Stimulated activated CD4-positive, alpha-beta T cell treated with anti-CD3 and anti-CD28 coated beads, Interleukin-1b, Interleukin-23, amount 100 ng/mL, for 1 hour (primary cell): Measurements from ENCODE around the gene FLVCR2.

Experiments
- DNase-seq, 2 donors: peaks; one replicate each; pipeline ENCODE4 v3.0.0-alpha.2; 2020; ENCODE audit warnings: low read depth in 2 of 2

FLVCR2 gene

DNA sequence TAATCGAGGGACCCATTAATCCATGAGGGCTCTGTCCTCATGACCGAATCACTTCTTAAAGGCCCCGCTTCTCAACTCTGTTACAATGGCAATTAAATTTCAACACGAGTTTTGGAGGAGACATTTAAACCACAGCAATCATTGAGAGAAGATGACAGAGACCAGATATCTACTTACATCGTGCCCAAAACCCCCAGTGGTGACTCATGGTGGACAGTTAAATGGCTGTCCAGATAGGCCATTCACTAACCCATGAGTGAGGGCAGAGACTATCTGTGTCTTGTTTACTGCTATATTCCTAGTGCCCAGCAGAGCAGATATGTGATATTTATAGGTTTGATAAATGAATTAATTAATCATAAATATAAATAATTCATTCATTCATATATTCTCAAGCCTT, 20.0 kb upstream of the FLVCR2 start:
- DNase-seq = no peak

- DNase-seq = no peak
These were observed 19.4 kb upstream of the FLVCR2 start for GRCh38 chr14:75559045-75559444.

DNA sequence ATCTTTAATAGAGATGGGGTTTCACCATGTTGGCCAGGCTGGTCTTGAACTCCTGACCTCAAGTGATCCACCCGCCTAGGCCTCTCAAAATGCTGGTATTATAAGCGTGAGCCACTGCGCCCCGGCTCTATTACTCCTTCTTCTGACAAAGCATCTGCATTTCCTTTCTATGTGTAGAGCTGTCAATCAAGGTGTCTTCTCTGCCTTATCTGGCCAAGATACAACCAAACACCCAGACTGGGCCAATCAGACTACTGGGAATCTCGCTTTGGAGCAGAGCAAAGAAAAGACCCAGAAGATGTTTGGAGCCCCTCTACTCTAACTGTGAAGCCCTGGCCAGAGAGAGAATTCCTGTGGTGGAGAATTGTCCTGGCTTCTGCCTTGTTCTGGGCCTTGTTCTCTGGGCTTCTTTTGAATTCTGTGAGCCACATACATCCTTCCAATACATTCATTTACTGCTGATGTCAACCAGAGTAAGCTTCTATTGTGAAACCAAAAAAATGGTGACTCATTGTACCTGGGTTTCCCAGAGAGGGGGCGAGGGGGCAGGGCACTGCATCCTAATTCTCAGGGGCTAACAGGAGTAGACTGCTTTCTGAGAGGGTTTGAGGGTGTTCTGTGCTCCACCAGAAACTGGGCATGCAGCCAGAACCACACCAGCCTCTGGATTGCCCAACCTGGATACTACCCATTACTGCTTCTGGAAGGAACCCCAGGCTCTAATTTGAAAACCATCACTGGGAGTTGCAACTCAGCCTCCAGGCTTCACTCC, 18.8 kb upstream of the FLVCR2 start:
- DNase-seq = no peak

- no peak for DNase-seq
These were observed 17.4 kb upstream of the FLVCR2 start for GRCh38 chr14:75561013-75561432.

GRCh38 chr14:75562089-75562488, 16.3 kb upstream of the FLVCR2 start:
- no peak for DNase-seq

DNA sequence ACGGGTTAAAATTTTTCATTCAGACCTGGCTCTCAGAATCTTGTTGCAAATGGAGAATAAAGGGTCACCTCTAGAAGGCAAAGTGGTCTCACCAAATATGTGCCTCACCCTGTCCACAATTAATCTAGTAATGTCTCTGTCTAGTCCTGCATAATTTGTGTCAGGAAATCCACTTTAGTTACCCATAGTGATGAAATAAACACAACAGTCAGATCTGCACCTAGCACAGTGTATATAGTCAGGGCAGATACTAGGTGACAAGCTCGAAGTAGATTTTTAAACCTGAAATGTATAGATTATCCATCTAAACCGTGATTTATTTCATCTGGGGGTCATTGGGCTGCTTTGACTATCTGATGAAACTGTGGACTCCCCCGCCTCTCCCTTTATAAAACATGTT, 15.9 kb upstream of the FLVCR2 start:
- DNase-seq = no peak

DNA sequence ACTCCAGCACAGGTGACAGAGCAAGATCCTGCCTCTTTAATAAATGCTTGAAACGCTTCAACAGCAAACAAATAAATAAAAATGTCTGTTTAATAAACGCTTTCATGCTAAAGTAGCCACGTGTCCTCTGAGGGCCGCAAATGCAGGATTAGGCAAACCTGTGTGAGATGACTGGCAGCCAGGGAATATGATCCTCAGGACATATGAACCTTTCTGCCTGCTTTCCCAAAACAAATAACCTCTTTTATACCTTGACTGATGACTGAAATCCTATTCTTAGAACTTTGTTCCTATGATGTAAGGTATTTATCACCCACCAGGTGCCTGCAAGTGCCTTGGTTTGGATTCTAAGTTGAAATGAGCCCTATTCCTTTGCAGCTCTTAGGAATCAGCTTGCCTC, 14.5 kb upstream of the FLVCR2 start:
- DNase-seq = no peak

GRCh38 chr14:75565056-75565455, 13.4 kb upstream of the FLVCR2 start:
- no peak for DNase-seq

DNA sequence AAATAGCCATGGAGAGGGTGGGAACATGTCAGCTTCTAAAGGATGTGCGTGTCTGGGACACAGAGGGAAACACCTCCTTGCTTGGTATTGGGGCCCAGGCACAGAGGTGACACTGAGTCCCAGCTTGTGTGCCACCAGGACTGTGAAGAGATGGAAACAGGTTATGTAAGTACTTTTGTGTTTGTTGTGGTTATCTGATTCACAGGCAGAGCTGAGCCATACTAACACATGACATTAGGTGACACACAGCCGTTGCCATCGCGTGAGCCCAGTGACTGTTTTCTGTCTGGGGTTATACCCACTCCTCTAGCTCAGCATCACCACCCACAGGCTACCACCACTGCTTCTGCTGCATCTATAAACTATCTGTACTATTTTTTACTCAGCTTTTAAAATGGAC, 12.1 kb upstream of the FLVCR2 start:
- peak; percentile 59 for DNase-seq

GRCh38 chr14:75566752-75567151, 11.7 kb upstream of the FLVCR2 start:
- DNase-seq = no peak

DNA sequence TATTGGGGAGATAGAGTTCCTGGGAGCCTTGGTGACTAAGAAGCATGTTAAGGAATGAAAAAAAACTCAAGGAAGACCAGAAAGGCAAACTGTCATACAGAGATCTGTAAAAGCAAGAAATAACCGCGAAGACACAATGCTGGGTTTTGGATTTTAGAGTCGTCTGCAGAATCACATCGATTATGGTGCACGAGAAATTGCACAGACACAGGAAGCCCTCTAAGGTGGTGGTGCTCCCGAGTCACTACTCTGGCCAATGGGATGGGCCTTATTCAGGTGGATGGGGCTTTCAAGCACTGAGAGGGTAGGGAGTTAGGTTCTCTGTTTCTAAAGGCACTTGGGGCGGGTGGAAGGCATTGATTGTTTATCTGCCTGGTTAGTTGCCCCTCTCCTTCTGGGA, 10.3 kb upstream of the FLVCR2 start:
- no peak for DNase-seq

- no peak for DNase-seq
These were observed 9.6 kb upstream of the FLVCR2 start for GRCh38 chr14:75568791-75569190.

- DNase-seq = no peak
These were observed 7.6 kb upstream of the FLVCR2 start for GRCh38 chr14:75570797-75571196.

DNA sequence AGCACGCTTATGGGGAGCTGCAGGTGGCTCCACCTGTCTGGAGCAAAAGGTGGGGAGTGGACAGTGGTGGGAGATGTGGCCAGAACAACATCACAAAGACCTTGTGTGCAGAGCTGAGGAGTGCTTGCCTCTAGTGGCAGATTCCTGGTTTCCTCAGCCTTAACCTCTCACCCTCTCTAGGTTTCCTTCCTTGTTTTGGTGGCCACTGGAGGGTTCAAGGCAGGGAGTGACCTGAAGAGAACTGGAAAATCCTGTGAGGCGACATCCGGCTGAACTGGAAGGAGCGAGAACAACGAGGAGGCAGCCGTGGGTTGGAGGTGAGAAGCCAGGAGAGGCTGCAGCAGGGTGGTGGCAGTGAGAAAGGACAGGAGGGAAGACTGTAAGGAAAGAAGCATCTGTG, 6.3 kb upstream of the FLVCR2 start:
- DNase-seq = no peak

DNA sequence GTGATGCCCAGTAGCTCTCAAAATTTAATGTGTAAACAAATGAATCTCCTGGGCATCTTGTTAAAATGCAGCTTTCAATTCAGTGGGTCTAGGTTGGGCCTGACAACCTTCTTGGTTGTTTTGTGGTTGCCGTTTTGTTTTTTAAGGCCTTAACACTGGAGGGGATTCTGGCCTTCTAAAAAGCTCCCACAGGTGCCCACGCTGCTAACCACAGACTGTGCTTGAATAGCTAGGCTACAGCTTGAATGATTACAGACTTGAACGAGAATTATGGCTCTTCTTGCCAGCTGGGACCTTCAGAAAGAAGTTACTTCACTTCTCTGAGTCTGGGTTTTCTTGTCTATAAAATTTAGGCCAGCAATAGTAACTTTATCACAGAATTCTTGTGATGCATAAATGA, 1.3 kb upstream of the FLVCR2 start:
- no peak for DNase-seq

GRCh38 chr14:75577729-75578101, 705 bp upstream of the FLVCR2 start:
- DNase-seq = peak in 1 of 2 donors; percentile 34

DNA sequence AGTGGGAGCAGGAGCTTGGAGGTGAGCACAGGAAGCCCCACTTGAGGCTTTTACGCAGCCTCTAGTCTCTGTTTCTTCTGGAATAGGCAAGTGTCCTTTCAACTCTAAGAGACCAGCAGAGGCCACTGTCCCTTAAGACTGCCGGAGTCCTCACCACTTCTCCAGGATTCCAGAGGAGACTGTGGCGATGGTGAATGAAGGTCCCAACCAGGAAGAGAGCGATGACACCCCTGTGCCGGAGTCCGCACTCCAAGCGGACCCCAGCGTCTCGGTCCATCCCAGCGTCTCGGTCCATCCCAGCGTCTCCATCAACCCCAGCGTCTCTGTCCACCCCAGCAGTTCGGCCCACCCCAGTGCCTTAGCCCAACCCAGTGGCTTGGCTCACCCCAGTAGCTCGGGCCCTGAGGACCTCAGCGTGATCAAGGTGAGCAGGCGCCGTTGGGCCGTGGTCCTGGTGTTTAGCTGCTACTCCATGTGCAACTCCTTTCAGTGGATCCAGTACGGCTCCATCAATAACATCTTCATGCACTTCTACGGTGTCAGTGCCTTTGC, 442 bp downstream of the FLVCR2 start:
- no peak for DNase-seq

DNA sequence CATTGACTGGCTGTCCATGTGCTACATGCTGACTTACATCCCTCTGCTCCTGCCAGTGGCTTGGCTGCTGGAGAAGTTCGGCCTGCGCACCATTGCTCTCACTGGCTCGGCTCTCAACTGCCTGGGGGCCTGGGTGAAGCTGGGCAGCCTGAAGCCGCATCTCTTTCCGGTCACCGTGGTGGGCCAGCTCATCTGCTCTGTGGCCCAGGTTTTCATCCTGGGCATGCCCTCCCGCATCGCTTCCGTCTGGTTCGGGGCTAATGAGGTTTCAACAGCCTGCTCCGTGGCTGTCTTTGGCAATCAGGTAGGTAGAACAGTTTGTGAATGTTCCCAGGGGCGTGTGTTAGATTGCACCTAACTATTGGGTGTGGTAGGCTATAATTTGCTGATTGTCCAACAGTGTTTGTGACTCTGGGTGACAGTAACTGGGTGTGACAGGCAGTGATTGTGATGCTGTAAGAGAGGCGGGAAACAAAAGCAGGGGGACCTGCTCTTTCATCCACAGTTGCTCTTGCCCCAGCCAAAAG, 981 bp downstream of the FLVCR2 start:
- no peak for DNase-seq

DNA sequence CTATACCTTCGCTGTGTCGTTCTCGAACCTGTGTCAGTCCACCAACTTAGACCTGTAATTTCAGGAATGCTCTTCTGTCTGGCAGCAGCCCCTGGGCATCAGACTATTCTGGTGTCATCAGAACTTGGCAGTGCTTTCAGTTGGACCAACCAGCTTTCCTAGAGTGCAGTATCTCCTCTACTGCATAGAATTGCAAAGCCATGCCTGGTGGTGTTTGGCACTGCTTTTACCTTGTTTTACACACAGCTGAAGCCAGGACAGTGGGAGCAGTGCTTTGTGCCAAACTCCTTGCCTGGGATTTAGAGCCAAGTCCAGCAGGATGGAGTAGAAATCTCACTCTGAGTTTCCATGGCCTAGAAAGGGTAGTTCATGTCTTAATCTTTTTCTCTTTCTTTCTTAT, 1.5 kb downstream of the FLVCR2 start:
- DNase-seq = no peak

- DNase-seq = no peak
These were observed 9.0 kb downstream of the FLVCR2 start for GRCh38 chr14:75587388-75587787.

DNA sequence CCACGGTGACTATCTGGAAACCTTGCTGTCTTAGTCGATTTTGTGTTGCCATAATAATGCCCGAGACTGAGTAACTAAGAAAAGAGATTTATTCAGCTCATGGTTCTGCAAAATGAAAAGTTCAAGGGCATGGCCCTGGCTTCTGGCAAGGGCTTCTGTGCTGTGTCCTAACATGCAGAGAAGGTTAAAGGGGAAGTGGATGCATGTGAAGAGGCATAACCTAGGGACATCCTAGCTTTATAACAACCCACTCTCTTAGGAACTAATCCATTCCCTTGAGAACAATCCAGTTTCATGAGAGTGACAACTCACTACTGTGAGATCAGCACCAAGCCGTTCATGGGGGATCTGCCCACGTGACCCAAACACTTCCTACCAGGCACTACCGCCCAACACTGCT, 11.5 kb downstream of the FLVCR2 start:
- DNase-seq = no peak

DNA sequence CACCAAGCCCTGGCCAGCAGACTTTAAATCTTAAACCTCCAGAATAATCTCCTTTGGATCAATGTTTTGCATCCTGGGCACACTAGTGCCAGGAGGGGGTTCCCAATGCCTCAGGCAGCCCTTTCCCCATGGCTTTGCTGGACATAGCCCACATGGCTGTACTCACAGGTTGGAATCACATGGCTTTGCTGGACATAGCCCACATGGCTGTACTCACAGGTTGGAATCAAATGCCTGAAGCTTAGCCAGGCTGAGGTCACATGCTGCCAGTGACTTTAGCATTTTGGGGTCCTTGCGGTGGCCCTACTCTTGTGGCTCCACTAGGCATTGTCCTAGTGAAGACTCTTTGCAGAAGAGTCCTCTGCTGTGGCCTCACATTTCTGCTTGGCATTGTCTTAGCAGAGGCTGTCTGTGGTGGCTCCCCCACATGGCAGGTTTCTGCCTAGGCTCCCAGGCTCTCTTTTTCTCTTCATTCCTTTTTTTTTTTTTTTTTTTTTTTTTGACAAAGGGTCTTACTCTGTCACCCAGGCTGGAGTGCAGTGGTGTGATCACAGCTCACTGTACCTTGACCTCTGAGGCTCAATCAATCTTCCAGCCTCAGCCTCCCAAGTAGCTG, 13.0 kb downstream of the FLVCR2 start:
- no peak for DNase-seq

DNA sequence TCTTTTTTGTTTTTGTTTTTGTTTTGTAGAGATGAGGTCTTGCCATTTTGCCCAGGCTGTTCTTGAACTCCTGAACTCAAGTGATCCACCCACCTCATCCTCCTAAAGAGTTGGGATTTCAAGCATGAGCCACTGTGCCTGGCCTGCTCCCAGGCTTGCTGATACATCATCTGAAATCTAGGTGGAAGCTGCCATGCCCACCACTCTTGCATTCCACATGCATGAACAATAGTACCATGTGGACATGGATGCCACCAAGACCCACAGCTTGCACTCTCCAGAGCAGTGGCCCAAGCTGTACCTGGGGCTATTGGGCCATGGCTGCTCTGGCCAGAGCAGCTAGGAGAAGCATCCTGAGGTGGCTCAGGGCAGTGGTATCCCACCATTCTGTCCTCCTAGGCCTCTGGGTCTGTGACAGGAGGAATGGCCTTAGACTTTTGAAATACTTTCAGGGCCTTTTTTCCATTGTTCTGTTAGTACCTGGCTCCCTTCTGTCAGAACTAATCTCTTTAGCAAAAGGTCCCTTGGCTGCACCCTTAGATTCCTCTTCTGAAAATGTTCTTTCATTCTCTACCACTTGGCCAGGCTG, 13.7 kb downstream of the FLVCR2 start:
- DNase-seq = no peak
